Small intestine (tissue), 7 donors: ENCODE results near the gene TCERG1L. TPM values are rescaled to one million over a fixed set of nuclear protein-coding genes. Genes with fewer than 3 reads are reported as not detected.
"Not testable (repeated sequence)": the region's sequence is repeated elsewhere in the genome, so short reads cannot be mapped to it uniquely, and the experiment has no call there.

Experiments used
- DNase-seq, 2 donors: peaks; one replicate each; pipeline versions ENCODE4 v3.0.0 to v3.0.0-alpha.2; 2013
- FAIRE-seq: peaks from 2 replicates; lab custom pipeline; 2012; peaks lifted over from hg19 to GRCh38; lab: Jason Lieb, UNC
- H3K27ac ChIP-seq, 3 donors: one replicate each; pipeline ENCODE4 v1.5.1; 2013; ENCODE audit warnings: low read length in 2 of 3, mild to moderate bottlenecking in 2 of 3, control low read depth in 1 of 3, inconsistent platforms in 1 of 3, low read depth in 1 of 3, moderate library complexity in 1 of 3
- H3K27me3 ChIP-seq, 3 donors: one replicate each; pipeline ENCODE4 v1.6.1; 2013; ENCODE audit warnings: low read length in 3 of 3, inconsistent platforms in 1 of 3; ENCODE audit not compliant: control insufficient read depth in 3 of 3, insufficient read depth in 3 of 3
- H3K36me3 ChIP-seq, 3 donors: one replicate each; pipeline ENCODE4 v1.6.1; 2013; ENCODE audit warnings: low read length in 3 of 3, inconsistent platforms in 1 of 3, low read depth in 1 of 3, mild to moderate bottlenecking in 1 of 3, moderate library complexity in 1 of 3; ENCODE audit not compliant: control insufficient read depth in 3 of 3, insufficient read depth in 2 of 3
- H3K4me1 ChIP-seq, 3 donors: one replicate each; pipeline ENCODE4 v1.6.1; 2013; ENCODE audit warnings: low read length in 2 of 3, inconsistent platforms in 1 of 3, low read depth in 1 of 3, mild to moderate bottlenecking in 1 of 3, moderate library complexity in 1 of 3; ENCODE audit not compliant: control insufficient read depth in 3 of 3, insufficient read depth in 2 of 3
- H3K4me3 ChIP-seq, 3 donors: one replicate each; pipeline ENCODE4 v1.5.1; 2013; ENCODE audit warnings: low read length in 3 of 3, control low read depth in 1 of 3, inconsistent platforms in 1 of 3, low read depth in 1 of 3, mild to moderate bottlenecking in 1 of 3, moderate library complexity in 1 of 3
- H3K9me3 ChIP-seq, 2 donors: one replicate each; pipeline ENCODE4 v1.6.1; 2013; ENCODE audit warnings: low read depth in 1 of 2, low read length in 1 of 2; ENCODE audit not compliant: control insufficient read depth in 2 of 2, insufficient read depth in 1 of 2
- WGBS, 3 donors: extraction: QIAGEN DNeasy Blood & Tissue Kit; methylation state at CpG; one replicate each; pipeline ENCODE4 v1.1.7; 2013; 5-methylcytosine and 5-hydroxymethylcytosine counted together
- polyA plus RNA-seq, 4 donors: library from polyadenylated mRNA; stranded (reverse) in 3 of 4; unstranded in 1 of 4; fragments of 200-250 nt in 3 of 4; fragments of 120-200 nt in 1 of 4; gene quantifications; one replicate each; pipeline versions ENCODE4 v1.2.1 to v1.2.3, GENCODE V29; 2013
- donor health status: healthy with polysubstance abuse.
- donor health status: control.
- donor health status: control.
- donor health status: Bipolar disorder and iron deficiency.
- donor health status: healthy.

TCERG1L gene
- polyA plus RNA-seq, 4 donors = 0.04 to 0.12 TPM; not detected in 2

DNA sequence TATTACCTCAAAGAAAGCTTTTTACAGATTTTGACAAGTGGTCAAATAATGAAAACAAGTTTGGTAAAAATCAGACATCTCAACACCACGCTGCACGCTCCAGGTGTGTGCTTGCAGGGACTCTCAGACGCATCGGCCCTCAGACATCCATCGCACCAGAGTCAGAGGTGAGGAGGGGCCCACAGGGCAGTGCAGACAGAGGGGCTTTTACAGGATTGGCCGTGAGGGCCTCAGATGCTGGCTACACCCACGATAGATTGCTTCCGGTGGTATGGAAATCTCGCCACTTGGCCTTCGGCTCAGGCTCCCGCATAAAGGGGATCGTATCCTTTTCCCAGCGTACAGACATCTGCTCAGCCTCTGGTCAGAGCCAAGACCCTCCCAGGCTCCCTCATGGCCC is 72.1 kb downstream of the TCERG1L start:
- FAIRE-seq = no peak

DNA sequence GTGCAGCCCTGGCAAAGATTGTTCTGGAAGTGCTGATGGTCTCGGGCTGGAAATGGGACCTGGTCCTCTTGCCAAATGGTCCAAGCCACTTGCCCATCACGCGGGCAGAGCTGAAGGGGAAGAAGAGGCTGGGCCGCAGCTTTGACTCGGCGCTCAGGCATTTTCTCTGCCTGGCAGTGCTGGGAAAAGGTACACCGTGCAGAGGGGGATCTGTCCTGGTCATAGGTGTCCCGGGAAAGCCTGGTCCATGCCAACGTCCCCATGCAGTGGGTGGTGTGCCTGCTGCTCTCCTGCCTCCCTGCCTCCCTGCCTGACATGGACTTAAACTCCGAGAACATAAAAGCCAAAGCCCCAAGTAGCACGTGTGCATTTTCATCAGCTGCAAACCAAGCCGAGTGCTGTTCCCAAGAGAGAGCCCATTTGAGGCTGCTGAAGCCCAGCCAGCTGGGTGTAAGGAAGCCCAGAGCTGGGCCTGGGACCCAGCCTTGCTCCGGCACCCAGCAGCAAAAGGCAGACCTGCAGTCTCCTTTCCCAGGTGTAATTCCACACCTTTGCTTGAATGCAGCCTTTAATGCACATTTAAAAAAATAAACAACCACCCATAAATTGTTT is 72.7 kb downstream of the TCERG1L start:
- Histone ChIP-seq H3K27ac (no peak overlapping the region), H3K27me3 (no peaks in the 10 kb centered on the region), H3K4me3 (no peak overlapping the region), H3K9me3 (peaks cover 0 to 1% of the 10 kb centered on the region in 2 donors), H3K4me1 (no peaks in the 10 kb centered on the region), H3K36me3 (no peaks in the 10 kb centered on the region)
- DNase-seq (no peak), FAIRE-seq (no peak)
- 72 to 80% (median 78%) methylated on average over 13 of the region's 13 CpGs for WGBS, 3 donors

More for the DNA sequence above, 72.1 kb downstream of the TCERG1L start:
- no peak overlapping the region for H3K4me3 ChIP-seq
- H3K4me1 ChIP-seq = no peaks in the 10 kb centered on the region
- H3K36me3 ChIP-seq = no peaks in the 10 kb centered on the region
- H3K27ac ChIP-seq = no peak overlapping the region
- no peaks in the 10 kb centered on the region for H3K9me3 ChIP-seq
- DNase-seq = no peak
- peaks cover 0 to 2% (median 0%) of the 10 kb centered on the region in 3 donors for H3K27me3 ChIP-seq
- 60 to 68% (median 61%) methylated on average over 13 of the region's 13 CpGs for WGBS, 3 donors

DNA sequence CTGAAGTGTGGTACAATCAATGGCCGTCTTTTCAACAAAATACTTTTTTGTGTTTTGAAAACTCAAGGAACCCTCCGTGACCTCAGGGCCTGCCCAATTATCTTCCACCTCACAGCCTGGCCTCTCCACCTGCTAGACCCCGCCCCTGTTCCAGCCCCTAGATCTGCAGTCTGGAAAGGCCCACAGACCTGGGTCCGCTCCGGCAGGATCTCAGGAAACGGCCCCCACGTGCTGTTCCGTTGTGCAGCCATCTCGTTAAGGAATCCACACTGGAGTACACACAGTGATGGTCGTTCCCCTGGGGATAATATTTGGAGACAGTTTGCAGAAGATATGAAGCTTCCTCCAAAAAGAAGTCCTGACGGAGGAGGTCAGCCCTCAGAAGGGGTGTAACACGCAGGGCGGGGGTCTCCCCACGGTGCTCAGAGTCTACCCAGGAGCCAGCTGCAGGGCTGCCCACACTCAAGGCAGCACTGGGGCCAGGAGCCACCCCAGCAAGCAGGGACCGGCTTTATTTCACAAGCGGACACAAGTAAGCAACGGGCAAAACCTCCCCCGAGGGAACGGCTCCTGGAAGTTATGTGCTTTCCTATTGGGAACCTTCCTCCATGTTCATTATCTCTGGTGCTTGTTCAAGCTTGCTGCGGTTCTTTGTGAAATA is 73.4 kb downstream of the TCERG1L start:
- H3K27ac ChIP-seq = no peak overlapping the region
- no peaks in the 10 kb centered on the region for H3K4me1 ChIP-seq
- peaks cover 0 to 3% of the 10 kb centered on the region in 2 donors for H3K9me3 ChIP-seq
- no peaks in the 10 kb centered on the region for H3K36me3 ChIP-seq
- no peaks in the 10 kb centered on the region for H3K27me3 ChIP-seq
- H3K4me3 ChIP-seq = no peak overlapping the region
- FAIRE-seq (no peak), DNase-seq (no peak)
- WGBS, 3 donors = 83 to 84% (median 83%) methylated on average over 20 of the region's 20 CpGs

DNA sequence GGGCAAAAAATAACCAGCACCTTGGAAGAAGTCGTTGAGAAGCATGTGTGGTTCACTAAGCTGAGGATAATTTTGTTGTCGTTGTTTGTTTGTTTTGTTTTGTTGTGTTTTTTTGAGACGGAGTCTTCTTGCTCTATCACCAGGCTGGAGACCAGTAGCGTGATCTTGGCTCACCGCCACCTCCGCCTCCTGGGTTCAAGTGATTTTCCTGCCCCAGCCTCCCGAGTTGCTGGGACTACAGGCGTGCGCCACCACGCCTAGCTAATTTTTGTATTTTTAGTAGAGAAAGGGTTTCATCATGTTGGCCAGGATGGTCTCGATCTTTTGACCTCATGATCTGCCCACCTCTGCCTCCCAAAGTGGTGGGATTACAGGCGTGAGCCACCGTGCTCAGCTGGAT is 76.9 kb downstream of the TCERG1L start:
- WGBS, 3 donors = 85 to 91% (median 87%) methylated on average over 13 of the region's 13 CpGs
- not testable (repeated sequence) for H3K27ac ChIP-seq, H3K9me3 ChIP-seq, FAIRE-seq, DNase-seq, H3K27me3 ChIP-seq, H3K4me3 ChIP-seq, H3K36me3 ChIP-seq, H3K4me1 ChIP-seq

DNA sequence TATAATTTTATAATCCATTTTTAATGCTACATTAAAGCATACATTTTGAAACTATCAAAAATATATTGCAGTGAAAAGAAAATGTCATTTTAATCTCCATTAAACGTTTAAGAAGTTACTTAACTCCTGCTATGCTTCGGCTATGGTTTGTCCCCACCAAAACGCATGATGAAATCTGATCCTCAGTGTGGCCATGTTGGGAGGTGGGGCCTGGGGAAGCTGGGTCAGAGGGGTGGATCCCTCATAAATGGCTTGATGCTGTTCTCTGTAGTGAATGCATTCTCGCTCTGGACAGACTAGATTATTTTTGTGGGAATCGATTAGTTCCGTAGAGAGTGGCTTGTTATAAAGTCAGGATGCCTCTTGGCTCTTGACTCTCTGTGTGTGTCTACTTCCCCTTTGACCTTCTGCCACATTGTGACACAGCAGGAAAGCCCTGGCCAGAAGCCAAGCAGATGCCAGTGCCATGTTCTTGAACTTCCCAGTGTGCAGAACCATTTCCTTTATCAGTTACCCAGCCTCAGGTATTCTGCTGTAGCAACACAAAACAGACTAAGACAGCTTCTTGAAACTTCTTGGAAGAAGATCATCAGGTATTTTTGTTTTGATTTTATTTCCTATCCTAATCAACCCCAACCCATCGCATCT is 77.8 kb downstream of the TCERG1L start:
- no peak overlapping the region for H3K27ac ChIP-seq
- WGBS, 3 donors = 64 to 80% (median 74%) methylated on average over 7 of the region's 7 CpGs
- H3K4me1 ChIP-seq = no peaks in the 10 kb centered on the region
- H3K27me3 ChIP-seq = no peaks in the 10 kb centered on the region
- no peaks in the 10 kb centered on the region for H3K36me3 ChIP-seq
- peaks cover 0 to 3% of the 10 kb centered on the region in 2 donors for H3K9me3 ChIP-seq
- H3K4me3 ChIP-seq = no peak overlapping the region
- FAIRE-seq = no peak
- no peak for DNase-seq

DNA sequence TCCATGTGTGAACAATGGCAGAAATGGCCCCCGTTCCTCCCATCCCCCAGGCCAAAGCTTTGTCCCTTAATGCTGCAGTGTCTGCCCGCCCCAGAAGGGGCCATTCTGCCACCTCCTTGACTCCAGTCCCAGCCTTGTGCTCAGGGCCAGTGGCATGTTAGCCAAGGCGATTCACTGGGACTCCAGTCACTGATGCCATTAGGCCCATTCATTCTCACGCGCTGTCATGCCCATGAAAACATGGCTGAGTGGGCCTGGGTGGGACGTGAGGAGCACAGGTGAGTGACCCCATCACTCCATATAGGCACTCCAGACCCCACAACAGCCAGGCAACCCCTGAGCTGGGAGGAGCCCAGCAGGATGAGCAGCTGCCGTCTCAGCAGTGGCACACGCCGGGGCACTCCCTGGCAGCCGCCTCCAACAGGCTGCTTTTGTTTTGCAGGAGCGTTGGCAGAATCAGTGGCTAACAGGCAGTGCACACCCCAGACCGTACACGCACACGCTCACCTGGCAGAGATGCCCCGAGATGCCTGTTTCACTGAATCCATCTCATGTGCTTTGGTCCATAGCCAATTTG is 79.5 kb downstream of the TCERG1L start:
- no peaks in the 10 kb centered on the region for H3K4me1 ChIP-seq
- peaks cover 0 to 3% of the 10 kb centered on the region in 2 donors for H3K9me3 ChIP-seq
- FAIRE-seq = no peak
- H3K27ac ChIP-seq = no peak overlapping the region
- 72 to 78% (median 76%) methylated on average over 15 of the region's 15 CpGs for WGBS, 3 donors
- H3K27me3 ChIP-seq = no peaks in the 10 kb centered on the region
- no peaks in the 10 kb centered on the region for H3K36me3 ChIP-seq
- H3K4me3 ChIP-seq = no peak overlapping the region
- DNase-seq = no peak

DNA sequence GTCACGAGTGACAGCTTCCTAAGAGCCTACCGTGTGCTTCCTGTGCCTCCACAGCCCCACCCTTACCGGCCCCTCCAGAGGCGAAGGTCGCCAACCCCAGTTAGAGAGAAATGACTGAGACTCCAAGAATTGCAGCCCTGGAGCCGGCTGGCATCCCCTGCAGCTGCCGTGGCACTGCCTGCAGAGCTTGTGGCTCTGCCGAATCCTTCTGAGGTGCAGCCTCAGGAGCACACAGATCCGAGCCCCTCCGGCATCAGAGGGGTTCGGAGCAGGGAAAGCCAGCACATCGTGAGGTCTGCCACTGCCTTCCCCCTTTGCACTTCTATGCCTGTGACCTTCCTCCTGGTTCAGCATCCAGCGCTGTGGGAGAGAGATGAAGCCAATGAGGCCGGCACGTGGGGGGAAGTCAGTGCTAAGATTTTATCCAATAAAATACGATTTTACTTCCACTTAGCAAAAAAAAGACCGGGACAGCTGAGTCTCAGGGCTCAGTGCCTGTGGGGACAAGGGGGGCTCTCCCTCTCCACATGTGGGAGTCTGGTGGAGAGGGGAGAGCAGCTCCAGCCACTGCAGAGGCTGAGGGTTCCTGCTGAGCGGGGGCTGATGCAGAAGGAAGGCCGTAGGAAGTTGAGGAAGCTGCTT is 80.1 kb downstream of the TCERG1L start:
- FAIRE-seq (no peak), DNase-seq (no peak)
- Histone ChIP-seq H3K27me3 (no peaks in the 10 kb centered on the region), H3K9me3 (peaks cover 0 to 3% of the 10 kb centered on the region in 2 donors), H3K36me3 (no peaks in the 10 kb centered on the region), H3K4me3 (no peak overlapping the region), H3K27ac (no peak overlapping the region), H3K4me1 (no peaks in the 10 kb centered on the region)
- 60 to 74% (median 64%) methylated on average over 19 of the region's 19 CpGs for WGBS, 3 donors

DNA sequence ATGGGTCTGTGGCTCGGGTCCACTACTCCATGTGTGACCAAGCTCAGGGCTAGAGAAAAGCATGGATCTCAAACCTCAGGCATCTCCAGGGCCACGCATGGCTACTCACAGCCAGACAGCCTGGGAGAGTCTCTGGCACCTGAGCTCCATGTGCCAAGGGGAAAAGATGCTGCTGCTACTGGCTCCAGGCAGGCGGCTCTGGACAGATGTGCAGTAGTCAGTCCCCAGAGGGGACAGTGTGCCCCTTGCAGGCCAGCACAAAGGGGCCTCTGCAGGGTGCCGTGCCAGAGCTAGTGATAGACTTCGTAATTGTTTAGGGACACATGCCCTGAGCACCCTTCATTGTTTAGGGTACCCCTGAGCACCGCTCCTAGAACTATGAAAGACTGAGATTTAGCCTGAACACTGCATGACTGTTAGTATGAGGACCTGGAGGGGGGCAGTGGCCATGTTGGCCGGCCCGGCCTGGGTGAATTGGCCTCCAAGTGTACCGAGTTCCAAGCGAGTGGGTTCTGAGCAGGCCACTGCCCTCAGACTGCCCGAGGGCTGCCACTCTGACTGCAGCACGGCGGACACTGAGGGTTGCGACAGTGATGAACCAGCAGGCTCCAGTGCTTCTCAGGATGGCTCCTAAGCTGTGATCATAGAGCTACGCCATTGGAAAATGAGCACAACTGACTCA is 80.7 kb downstream of the TCERG1L start:
- DNase-seq (no peak), FAIRE-seq (no peak)
- H3K4me1 ChIP-seq = no peaks in the 10 kb centered on the region
- 87 to 88% (median 87%) methylated on average over 15 of the region's 15 CpGs for WGBS, 3 donors
- H3K9me3 ChIP-seq = peaks cover 0 to 3% of the 10 kb centered on the region in 2 donors
- H3K4me3 ChIP-seq = no peak overlapping the region
- no peak overlapping the region for H3K27ac ChIP-seq
- H3K27me3 ChIP-seq = no peaks in the 10 kb centered on the region
- no peaks in the 10 kb centered on the region for H3K36me3 ChIP-seq
